Ovary (tissue), 3 donors: Measurements from ENCODE around the gene MYH9.
"Not testable (repeated sequence)": the region's sequence is repeated elsewhere in the genome, so short reads cannot be mapped to it uniquely, and the experiment has no call there.

Experiments
- CTCF ChIP-seq, 3 donors: fragments of 450-650 bp in 2 of 3; fragments of 200-600 bp in 1 of 3; IDR thresholded peaks; one replicate each; pipeline versions ENCODE4 v1.5.1 to v1.8.0; 2016 to 2022; ENCODE audit warnings: antibody characterized with exemption in 3 of 3, mild to moderate bottlenecking in 1 of 3
- EP300 ChIP-seq: sonication (generic); formaldehyde crosslinking; IDR thresholded peaks from one replicate; pipeline ENCODE4 v1.6.1; 2017; ENCODE audit warnings: antibody characterized with exemption
- POLR2A ChIP-seq: fragments of 450-650 bp; IDR thresholded peaks from one replicate; pipeline ENCODE4 v1.6.1; 2017; ENCODE audit warnings: antibody characterized with exemption, mild to moderate bottlenecking, moderate library complexity
- donor health status: DM: no; HTN: no; CAD: no.

DNA sequence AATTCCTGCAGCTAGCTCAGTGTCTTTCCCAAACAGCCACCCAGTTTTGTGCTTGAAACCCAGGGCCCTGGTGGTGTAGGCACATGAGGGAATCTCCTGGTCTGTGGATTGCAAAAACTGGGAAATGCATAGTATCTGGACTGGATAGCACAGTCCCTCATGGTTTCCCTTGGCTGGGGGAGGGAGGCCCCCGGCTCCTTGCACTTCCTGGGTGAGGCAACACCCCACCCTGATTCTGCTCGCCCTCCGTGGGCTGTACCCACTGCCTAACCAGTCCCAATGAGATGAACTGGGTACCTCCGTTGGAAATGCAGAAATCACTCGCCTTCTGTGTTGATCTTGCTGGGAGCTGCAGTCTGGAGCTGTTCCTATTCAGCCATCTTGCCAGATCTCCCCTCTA, 115.8 kb downstream of the MYH9 start:
- not testable (repeated sequence) for TF ChIP-seq CTCF (IDR thresholded peaks at IDR 0.05); EP300; POLR2A
